ENCODE results near the gene IPMK. TPM values are rescaled to one million over a fixed set of nuclear protein-coding genes. Genes with fewer than 3 reads are reported as not detected.
"Not testable (repeated sequence)": the region's sequence is repeated elsewhere in the genome, so short reads cannot be mapped to it uniquely, and the experiment has no call there.

Gene IPMK
- total RNA-seq, 2 experiments from 2014 or later: 5.6 to 9.5 TPM

GRCh38 chr10:58258977-58259692, 8.6 kb downstream of the IPMK start:
- ChIA-PET CTCF (ENCODE audit: unreplicated experiment) (no interaction called here), POLR2A (interaction anchor here (0.7 kb wide), 2 partner anchors 14 to 37 kb away, joined by 3 read pairs; no protein-coding TSS in a partner anchor)
- peaks cover 17% of the 10 kb centered on the region for H3K36me3 ChIP-seq (ENCODE audit: insufficient read depth, low read length)
- peaks cover 3% of the 10 kb centered on the region; the same call in 1 of the 2 replicates for H4K20me1 ChIP-seq (ENCODE audit: insufficient read depth, low read length)
- H3K4me2 ChIP-seq (ENCODE audit: low read length): no peak overlapping the region
- no peak for DNase-seq (ENCODE audit: low spot score)
- no peak for TF ChIP-seq EZH2phosphoT487 (IDR thresholded peaks at IDR 0.05; ENCODE audit: borderline replicate concordance, low read depth, low read length)
- TF ChIP-seq CTCF (conservative IDR thresholded peaks at IDR 0.05; ENCODE audit: low read length): peak; percentile 66
- H3K79me2 ChIP-seq (ENCODE audit: insufficient read depth, low read depth, low read length): peaks cover 79% of the 10 kb centered on the region
- peaks cover 12% of the 10 kb centered on the region for H3K4me1 ChIP-seq (ENCODE audit: insufficient read depth, low read length, poor library complexity, severe bottlenecking)
- H3K27ac ChIP-seq (ENCODE audit: low read depth, low read length, poor library complexity, severe bottlenecking): no peak overlapping the region
- BruUV-seq (replicated peaks): no TSS peak
- peaks cover 4% of the 10 kb centered on the region; the same call in 1 of the 2 replicates for H3K9me3 ChIP-seq (ENCODE audit: low read length)
- intact Hi-C loops (cut with micrococcal nuclease; ENCODE audit: unreplicated experiment): no loop called here
- no peak overlapping the region for H2AFZ ChIP-seq (ENCODE audit: low read length)
- H3K9me2 ChIP-seq (ENCODE audit: insufficient read depth, low read length): no peaks in the 10 kb centered on the region
- H3K4me3 ChIP-seq (ENCODE audit: low read depth, low read length, poor library complexity, severe bottlenecking): no peak overlapping the region

- peaks cover 51% of the 10 kb centered on the region for H3K79me2 ChIP-seq (ENCODE audit: insufficient read depth, low read depth, low read length)
- POLR2A ChIA-PET; CTCF ChIA-PET (ENCODE audit: unreplicated experiment); intact Hi-C loops (cut with micrococcal nuclease; ENCODE audit: unreplicated experiment); H4K20me1 ChIP-seq (ENCODE audit: insufficient read depth, low read length); H3K9me2 ChIP-seq (ENCODE audit: insufficient read depth, low read length); DNase-seq (ENCODE audit: low spot score); H3K4me3 ChIP-seq (ENCODE audit: low read depth, low read length, poor library complexity, severe bottlenecking); H2AFZ ChIP-seq (ENCODE audit: low read length); BruUV-seq (replicated peaks); H3K4me1 ChIP-seq (ENCODE audit: insufficient read depth, low read length, poor library complexity, severe bottlenecking); H3K27ac ChIP-seq (ENCODE audit: low read depth, low read length, poor library complexity, severe bottlenecking); H3K9me3 ChIP-seq (ENCODE audit: low read length); H3K4me2 ChIP-seq (ENCODE audit: low read length): not testable (repeated sequence)
- peaks cover 31% of the 10 kb centered on the region for H3K36me3 ChIP-seq (ENCODE audit: insufficient read depth, low read length)
Measured at GRCh38 chr10:58256013-58256780, 11.5 kb downstream of the IPMK start.

GRCh38 chr10:58254644-58255043, 13.1 kb downstream of the IPMK start:
- no TSS peak for BruUV-seq (replicated peaks)
- intact Hi-C loops (cut with micrococcal nuclease; ENCODE audit: unreplicated experiment): no loop called here

More at GRCh38 chr10:58254644-58255043, 13.1 kb downstream of the IPMK start:
- ChIA-PET CTCF (ENCODE audit: unreplicated experiment) (no interaction called here), POLR2A (interaction anchor here (1.2 kb wide), 1 partner anchor 14 kb away, joined by 3 read pairs; the partner anchor contains the start of genes CISD1 and IPMK)
- peaks cover 4% of the 10 kb centered on the region; the same call in 1 of the 2 replicates for H3K9me3 ChIP-seq (ENCODE audit: low read length)
- H3K36me3 ChIP-seq (ENCODE audit: insufficient read depth, low read length): peaks cover 31% of the 10 kb centered on the region
- no peaks in the 10 kb centered on the region for H4K20me1 ChIP-seq (ENCODE audit: insufficient read depth, low read length)
- H3K27ac ChIP-seq (ENCODE audit: low read depth, low read length, poor library complexity, severe bottlenecking): no peak overlapping the region
- H3K4me3 ChIP-seq (ENCODE audit: low read depth, low read length, poor library complexity, severe bottlenecking): no peak overlapping the region
- no peak for DNase-seq (ENCODE audit: low spot score)
- H3K4me2 ChIP-seq (ENCODE audit: low read length): no peak overlapping the region
- TF ChIP-seq CTCF (conservative IDR thresholded peaks at IDR 0.05; ENCODE audit: low read length) (no peak), EZH2phosphoT487 (IDR thresholded peaks at IDR 0.05; ENCODE audit: borderline replicate concordance, low read depth, low read length) (no peak)
- H3K79me2 ChIP-seq (ENCODE audit: insufficient read depth, low read depth, low read length): peaks cover 35% of the 10 kb centered on the region
- no peaks in the 10 kb centered on the region for H3K9me2 ChIP-seq (ENCODE audit: insufficient read depth, low read length)
- H3K4me1 ChIP-seq (ENCODE audit: insufficient read depth, low read length, poor library complexity, severe bottlenecking): no peaks in the 10 kb centered on the region
- H2AFZ ChIP-seq (ENCODE audit: low read length): no peak overlapping the region
